ENCODE data around the gene FAM76B.

- TF ChIP-seq GATA2 (IDR thresholded peaks at IDR 0.05; ENCODE audit: low read depth, low read length), result no peak
- no peak for TF ChIP-seq GATA3 (IDR thresholded peaks at IDR 0.05; ENCODE audit: low read depth, low read length)
Observed at GRCh38 chr11:95751515-95751914, 38.1 kb downstream of the FAM76B start.

All from SH-SY5Y (cell line).